Ishikawa (cell line): ENCODE data around the gene DAD1.

Experiments
- CEBPB ChIP-seq: IDR thresholded peaks from 2 replicates; pipeline ENCODE4 v1.6.1; 2012
- EGR1 ChIP-seq: IDR thresholded peaks from 2 replicates; pipeline ENCODE4 v1.6.1; 2012
- EP300 ChIP-seq: IDR thresholded peaks from 2 replicates; pipeline ENCODE4 v1.6.1; 2012; ENCODE audit warnings: borderline replicate concordance
- TAF1 ChIP-seq: IDR thresholded peaks from 2 replicates; pipeline ENCODE4 v1.6.1; 2012; ENCODE audit warnings: low read depth, mild to moderate bottlenecking

GRCh38 chr14:22596354-22596879 is 7.4 kb upstream of the DAD1 start:
- no peak for TF ChIP-seq EP300
- TF ChIP-seq CEBPB = no peak
- no peak for TF ChIP-seq TAF1
- TF ChIP-seq EGR1 = no peak
